NCI-H82 treated with DMSO at 0.1 percent for 48 hours (cell line): Measurements from ENCODE around the gene CRABP2.

ENCODE experiments used
- DNase-seq: peaks from one replicate; lab custom pipeline; 2025; ENCODE audit not compliant: unreplicated experiment; lab: John Stamatoyannopoulos, UW

CRABP2 gene

DNA sequence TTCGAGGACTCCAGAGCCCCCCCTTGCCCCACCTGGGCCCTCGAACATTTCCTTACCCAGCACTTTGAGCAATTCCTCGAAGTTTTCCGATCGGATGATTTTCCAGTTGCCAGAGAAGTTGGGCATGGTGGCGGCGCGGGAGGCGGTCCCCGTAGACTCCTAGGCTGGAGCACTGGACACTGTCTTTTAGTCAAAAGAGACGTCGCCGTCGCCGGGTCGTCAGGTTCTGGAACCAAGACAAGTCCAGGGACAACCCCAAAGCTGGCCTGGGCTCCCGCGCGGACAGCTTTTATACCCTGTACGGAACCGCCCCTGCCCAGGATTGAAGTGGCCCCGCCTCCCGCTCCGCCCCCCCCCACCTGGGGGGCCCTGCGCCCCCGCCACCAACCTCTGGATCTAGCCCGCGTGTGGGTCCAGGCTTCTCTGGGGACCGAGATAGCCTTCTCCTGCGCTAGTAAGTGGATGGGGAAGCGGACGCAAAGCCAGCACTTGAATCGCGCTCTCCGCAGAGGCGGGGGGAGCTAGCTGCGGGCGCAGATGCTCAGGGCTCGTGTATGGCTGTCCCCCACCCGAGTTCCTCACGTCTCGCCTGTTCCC lies at the start of gene CRABP2:
TSS of gene CRABP2 (minus strand) at position 263 of the 597 bp plus-strand sequence. CDS start at position 126, 137 bp downstream.
- DNase-seq: peak; percentile 88

DNA sequence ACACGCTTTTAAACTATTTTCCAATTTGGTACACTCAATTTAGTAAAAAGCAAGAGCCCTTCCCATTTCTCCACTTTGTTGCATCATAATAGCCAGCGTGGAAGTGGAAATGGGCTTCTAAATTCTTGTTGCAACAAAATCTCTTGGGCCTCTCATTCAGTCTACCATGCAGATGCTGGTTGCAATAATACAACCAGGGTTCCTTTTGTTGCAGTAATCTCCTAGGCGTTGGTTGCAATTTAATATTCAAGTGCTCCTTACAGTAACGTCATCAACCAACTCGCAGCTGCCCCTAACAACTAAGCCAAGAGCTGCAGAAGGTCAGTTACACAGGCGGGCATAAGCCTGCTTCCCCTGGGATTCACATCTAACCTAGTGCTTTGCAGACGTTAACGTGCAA lies 48.8 kb upstream of the CRABP2 start:
- DNase-seq: peak; percentile 85

- no peak for DNase-seq
Measured at GRCh38 chr1:156752843-156753482, 47.6 kb upstream of the CRABP2 start.

DNA sequence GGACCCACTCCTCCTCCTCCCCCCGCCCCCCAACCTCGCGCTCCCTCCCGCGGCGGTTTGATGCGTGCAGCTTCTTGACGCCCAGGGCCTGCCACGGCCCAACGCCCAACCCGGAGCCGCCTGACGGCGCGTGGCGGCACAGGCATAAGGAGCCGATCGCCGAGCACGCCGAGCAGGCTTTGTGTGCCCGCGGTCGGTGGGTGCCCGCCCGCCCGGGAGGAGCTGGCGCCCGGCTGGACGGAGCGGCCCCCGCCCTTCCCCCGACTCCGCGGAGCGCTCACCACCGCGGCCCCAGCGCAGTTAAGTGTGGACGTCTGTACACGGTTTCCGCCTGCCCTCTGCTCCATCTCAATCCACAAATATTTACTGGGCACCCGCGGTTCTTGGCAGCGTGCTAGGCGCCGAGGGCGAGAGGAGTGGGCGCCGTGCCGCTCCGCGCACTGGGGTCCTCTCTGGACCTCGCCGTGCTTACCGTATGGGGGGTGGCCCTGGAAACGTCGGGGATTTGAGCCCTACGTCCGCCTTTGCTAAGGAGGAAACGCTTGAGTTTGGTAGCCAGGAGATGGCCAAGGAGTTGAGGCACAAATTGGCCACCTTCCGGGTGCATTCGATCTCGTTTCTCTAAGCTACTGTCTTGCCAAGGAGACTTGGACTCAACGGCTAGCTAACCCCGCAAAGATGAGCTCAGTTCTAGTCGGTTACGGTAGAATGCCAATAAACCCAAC lies 46.5 kb upstream of the CRABP2 start:
- DNase-seq: peak; percentile 81

DNA sequence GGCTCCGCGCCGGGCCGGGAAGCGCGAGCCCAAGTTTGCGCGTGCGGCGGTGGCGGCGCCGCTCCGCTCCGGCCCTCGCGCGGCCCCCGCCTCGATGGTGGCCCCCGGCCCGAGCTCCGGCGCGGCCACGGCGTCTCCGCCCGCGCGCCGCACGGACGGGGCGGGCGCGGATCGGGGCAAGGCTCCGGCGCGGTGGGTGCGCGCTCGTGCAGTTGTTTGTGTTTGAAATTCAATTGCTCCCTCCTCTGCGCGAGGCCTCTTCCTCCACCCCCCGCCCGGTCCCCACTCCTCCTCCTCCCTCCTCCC lies 46.0 kb upstream of the CRABP2 start, which contains the start of gene HDGF:
TSS of gene HDGF (minus strand) at position 225 of the 306 bp plus-strand sequence. CDS start 246 bp downstream, outside the sequence.
- DNase-seq: no peak

GRCh38 chr1:156750711-156751450 lies 45.5 kb upstream of the CRABP2 start:
- no peak for DNase-seq

DNA sequence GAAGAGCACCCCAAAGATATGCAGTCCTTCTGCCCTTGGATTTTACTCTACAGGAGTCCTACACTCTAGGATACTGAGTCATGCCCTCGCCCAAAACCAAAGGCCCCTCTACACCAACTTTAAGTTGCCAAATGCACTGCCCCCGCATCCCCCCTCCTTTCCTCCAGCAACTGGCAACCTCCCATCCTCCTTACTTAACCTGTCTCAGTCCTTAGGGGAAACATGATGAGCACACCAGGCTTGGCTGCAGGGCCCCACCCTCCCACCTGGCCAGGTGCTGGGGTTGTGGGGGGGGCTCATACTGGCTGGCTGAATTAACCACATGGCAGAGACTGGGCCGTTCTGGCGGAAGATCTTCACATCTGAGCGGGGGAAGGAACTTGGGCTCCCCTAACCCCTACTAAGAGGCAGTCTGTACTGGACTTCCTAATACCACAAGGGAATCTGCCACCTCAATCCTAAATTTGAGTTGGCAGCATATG lies 44.8 kb upstream of the CRABP2 start:
- no peak for DNase-seq

DNA sequence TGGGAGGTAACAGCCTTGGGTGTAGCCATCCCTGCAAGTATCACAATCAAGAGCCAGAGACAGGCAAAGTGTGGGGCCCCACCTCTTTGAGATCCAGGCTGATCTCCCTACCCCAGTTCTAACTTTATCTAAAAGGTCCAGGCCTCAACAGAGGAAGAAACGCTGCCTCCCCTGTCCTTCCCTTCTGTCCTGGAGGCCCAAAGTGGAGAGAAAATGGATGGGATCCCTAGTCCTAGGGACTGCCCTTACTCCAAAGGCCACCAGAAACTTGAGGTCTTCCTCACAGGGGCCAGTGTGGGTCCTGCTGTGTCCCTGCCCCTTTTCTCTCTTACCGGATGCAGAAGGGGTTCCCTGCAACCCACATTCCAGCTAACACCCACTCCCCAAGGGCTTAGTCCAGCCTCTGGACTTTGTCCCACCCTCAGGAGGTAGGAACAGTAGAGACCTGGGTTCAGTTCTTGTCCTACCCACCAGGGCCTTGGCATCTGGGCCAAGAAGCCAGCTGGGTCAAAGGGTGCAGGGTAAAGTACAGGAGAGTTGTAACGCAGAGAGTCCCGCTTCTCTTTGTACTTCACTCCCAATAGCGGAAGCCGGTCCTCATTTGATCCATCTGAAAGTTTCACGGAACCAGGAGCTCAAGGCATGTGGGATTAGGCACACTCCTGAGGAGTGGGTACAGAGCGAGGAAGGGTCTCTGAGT lies 44.2 kb upstream of the CRABP2 start:
- no peak for DNase-seq

GRCh38 chr1:156748670-156749418 lies 43.5 kb upstream of the CRABP2 start:
- peak; percentile 32 for DNase-seq

- peak; percentile 24 for DNase-seq
Measured at GRCh38 chr1:156747742-156748669, 42.6 kb upstream of the CRABP2 start.

DNA sequence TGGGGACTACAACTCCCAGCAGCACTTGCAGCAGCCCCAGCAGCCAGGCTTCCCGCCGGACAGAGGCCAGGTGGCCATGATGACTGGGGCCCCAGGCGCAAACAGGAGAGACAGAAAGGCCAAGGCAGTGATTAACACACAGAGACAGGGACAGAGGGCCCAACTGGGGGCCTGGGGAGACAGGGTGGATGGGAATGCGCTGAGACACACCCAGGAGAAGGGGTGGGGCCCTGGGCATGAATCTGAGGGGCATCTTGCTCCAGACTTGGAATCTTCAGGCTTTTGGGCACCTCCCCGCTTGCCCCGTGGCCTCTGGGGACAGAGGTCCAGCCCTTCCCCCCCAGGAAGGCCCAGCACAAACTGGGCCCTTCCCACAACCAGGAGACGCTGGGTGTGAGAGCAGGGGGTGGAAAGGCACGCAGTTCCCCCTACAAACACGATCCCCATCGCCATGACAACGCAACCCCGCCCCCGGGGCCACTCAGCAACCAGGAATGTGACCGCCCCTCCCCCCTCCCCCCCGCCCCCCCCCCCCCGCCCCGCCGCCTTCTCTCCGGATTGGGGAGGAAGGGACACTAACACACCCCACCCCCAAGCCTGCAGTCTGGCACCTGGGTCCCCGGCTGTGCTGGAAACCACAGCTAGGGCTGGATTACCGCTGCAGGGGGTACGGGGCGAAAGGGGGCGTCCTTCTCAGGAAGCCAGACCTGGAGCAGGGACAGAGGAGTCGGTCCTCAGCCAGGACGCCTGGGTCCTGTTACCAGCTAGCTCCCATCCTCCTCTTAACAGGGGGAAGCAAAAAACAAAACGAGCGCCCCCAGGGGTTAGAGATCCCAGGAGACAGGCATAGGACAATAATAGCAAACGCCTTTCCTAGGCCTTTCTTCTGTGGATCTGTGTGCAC lies 41.6 kb upstream of the CRABP2 start:
- DNase-seq: peak; percentile 81

DNA sequence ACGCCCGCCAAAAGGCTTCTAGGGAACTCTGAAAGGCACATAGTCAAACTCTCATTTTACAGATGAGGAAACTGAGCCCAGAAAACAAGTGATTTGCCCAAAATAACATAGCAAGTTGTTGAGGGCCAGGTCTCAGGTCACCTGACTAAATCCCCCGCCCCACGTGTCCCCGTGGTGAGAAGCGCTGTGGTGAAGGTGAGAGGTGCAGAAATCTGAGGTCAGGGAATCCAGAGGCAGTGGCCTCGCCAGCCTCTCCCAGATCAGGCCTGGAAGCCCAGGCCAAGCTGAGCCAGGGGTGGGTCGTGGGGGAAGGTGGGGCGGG lies 41.0 kb upstream of the CRABP2 start:
- no peak for DNase-seq

DNA sequence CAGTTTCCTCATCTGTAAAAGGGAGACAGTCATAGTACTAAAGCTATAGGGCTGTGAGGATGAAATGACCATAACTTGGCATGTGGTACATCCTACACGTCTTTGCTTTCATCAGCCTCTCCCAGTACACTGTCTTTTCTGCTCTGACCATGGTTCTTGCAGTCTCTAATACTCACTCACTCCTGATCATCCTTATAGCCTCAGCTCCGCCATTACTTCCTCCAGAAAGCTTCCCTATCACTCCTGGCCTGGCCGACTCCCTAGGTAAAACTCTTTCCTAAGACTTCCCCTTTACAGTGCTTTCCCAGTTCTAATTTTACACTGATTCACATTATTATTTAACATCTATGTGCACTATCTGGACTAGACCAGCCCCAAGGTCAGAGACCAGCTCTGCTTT lies 40.5 kb upstream of the CRABP2 start:
- DNase-seq: no peak

DNA sequence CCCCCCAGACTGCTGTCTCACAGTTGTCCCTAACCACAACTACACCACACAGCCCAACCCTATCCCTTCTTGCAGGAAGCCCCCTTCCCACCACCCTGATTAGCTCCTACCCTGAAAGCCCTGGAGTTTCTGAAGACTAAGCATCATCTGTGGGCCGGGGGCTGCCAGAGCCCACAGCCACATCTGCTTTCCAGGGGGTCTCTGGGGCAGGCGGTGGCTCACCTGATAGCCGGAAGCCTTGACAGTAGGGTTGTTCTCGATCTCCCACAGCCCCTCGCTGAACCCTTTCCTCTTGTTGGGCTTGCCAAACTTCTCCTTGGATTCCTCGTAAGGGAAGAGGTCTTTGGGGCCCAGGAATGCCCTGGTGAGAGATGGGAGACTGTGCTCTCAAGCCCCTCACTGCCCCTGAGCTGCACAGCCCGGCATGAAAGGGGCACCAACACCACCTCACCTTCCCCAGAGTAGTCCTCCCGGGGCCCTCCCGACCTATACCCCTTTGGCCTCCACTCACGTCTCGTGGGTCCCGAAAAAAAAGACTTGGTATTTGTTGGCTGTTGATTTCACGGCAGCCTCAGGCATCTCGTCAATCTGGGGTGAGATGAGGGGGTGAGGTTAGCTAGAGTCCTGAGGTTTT lies 39.5 kb upstream of the CRABP2 start:
- no peak for DNase-seq

GRCh38 chr1:156744344-156744743 lies 39.0 kb upstream of the CRABP2 start:
- DNase-seq: no peak

DNA sequence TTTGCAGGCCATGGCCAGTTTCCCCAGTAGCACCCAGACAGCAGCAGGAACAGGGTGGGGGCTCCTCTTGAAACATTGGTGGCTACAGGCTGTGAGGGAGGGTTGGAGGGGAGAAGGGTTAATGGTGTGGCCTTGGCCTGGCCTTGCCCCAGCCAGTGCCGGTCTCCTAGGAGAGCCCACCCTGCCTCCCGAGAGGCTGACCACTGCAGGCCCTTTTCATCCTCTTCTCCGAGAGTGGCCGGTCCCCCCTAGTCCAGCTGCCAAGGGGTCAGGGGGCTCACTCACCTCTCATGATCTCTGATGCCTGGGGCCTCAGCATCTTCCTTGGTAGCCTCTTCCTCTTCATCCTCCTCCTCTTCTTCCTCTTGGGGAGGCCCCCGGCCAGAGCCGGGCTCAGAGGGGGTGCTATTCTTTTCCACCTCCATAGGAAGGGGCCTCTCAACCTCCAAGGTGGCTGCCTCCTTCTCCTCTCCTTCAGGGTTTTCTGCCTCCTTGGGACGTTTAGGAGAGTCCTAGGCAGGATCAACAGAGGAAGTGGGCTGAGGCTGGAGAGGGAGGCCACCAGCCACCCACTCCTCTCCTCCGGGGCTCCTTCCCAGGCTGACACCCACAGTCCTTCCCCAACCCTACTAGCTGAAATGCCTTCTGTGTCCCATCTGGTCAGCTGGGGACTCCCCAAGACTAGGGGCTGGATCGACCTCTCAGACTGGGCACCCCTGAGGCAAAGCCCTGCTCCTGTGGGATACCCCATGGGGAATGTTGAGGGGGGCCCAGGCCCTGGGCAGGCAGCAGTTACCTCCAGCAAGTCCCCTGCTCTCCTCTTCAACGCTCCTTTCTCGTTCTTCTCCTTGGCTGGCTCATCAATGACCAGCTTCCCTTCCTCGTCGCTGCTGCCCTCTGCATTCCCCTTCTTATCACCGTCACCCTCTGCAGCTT lies 38.3 kb upstream of the CRABP2 start:
- no peak for DNase-seq

DNA sequence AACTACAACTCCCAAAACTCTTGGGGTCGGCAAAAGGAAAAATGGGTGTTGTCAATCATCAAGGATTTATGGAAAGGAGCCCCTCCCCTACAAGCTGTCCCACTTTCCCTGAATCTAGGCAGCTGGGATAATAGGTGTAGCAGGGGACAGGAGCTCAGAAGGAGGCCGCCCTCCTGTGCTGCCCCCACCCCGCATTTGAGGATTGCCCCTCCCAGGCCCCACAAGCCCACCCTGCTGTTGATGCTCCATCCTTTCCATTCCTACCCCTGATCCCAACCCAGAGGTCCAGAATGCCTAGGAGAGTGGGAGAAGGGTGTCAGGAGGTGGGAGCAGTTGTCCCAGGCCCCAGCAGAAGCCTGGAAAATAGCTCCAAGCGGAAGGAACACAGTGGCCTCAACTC lies 37.4 kb upstream of the CRABP2 start:
- no peak for DNase-seq
